HUES64 (cell line): Measurements from ENCODE around the gene PLXNA1.

ENCODE experiments used
- H3K27ac ChIP-seq: 2 replicates; pipeline ENCODE4 v1.7.0; 2013; ENCODE audit warnings: low read depth, low read length, inconsistent platforms
- H3K27me3 ChIP-seq: 2 replicates; pipeline ENCODE4 v1.6.1; 2013; ENCODE audit warnings: mild to moderate bottlenecking, low read length; ENCODE audit not compliant: insufficient read depth
- H3K36me3 ChIP-seq: 2 replicates; pipeline ENCODE4 v1.6.1; 2013; ENCODE audit warnings: mild to moderate bottlenecking, low read length; ENCODE audit not compliant: insufficient read depth
- H3K4me1 ChIP-seq: 2 replicates; pipeline ENCODE4 v1.6.1; 2013; ENCODE audit warnings: mild to moderate bottlenecking, low read length, moderate library complexity; ENCODE audit not compliant: insufficient read depth
- H3K4me3 ChIP-seq: 2 replicates; pipeline ENCODE4 v1.5.1; 2013; ENCODE audit warnings: mild to moderate bottlenecking, low read length, moderate library complexity
- H3K9ac ChIP-seq: 2 replicates; pipeline ENCODE4 v1.6.1; 2013; ENCODE audit warnings: mild to moderate bottlenecking, low read depth, low read length
- H3K9me3 ChIP-seq: 2 replicates; pipeline ENCODE4 v1.6.1; 2013; ENCODE audit warnings: low read depth, low read length; ENCODE audit not compliant: insufficient read depth
- WGBS: fragments of 150-250, 120-280 bp; methylation state at CpG from one replicate; pipeline ENCODE4 v1.1.7; 2013; ENCODE audit warnings: missing lambda C conversion rate; 5-methylcytosine and 5-hydroxymethylcytosine counted together

PLXNA1 gene

GRCh38 chr3:126954141-126954842 lies 28.6 kb upstream of the PLXNA1 start:
- H3K36me3 ChIP-seq, result no peaks in the 10 kb centered on the region
- H3K27ac ChIP-seq, result no peak overlapping the region
- H3K9me3 ChIP-seq, result no peaks in the 10 kb centered on the region
- H3K27me3 ChIP-seq, result no peaks in the 10 kb centered on the region
- H3K4me1 ChIP-seq, result no peaks in the 10 kb centered on the region
- H3K9ac ChIP-seq, result no peak overlapping the region
- H3K4me3 ChIP-seq, result no peak overlapping the region
- WGBS, result 91% methylated on average over 10 of the region's 10 CpGs

- no peaks in the 10 kb centered on the region for H3K9me3 ChIP-seq
- H3K36me3 ChIP-seq, result no peaks in the 10 kb centered on the region
- no peak overlapping the region for H3K9ac ChIP-seq
- H3K27ac ChIP-seq, result no peak overlapping the region
- 90% methylated on average over 15 of the region's 15 CpGs for WGBS
- no peak overlapping the region for H3K4me3 ChIP-seq
- H3K4me1 ChIP-seq, result peaks cover 5% of the 10 kb centered on the region; the same call in 1 of the 2 replicates
- no peaks in the 10 kb centered on the region for H3K27me3 ChIP-seq
Measured at GRCh38 chr3:126955004-126955790, 27.7 kb upstream of the PLXNA1 start.

GRCh38 chr3:126956361-126956760 lies 26.6 kb upstream of the PLXNA1 start:
- WGBS, result 93% methylated on average over 8 of the region's 8 CpGs
- H3K36me3 ChIP-seq, result no peaks in the 10 kb centered on the region
- no peak overlapping the region for H3K27ac ChIP-seq
- H3K9ac ChIP-seq, result no peak overlapping the region
- no peaks in the 10 kb centered on the region for H3K9me3 ChIP-seq
- H3K4me1 ChIP-seq, result peaks cover 5% of the 10 kb centered on the region; the same call in 1 of the 2 replicates
- H3K4me3 ChIP-seq, result no peak overlapping the region
- no peaks in the 10 kb centered on the region for H3K27me3 ChIP-seq

- no peaks in the 10 kb centered on the region for H3K36me3 ChIP-seq
- no peak overlapping the region for H3K27ac ChIP-seq
- H3K9ac ChIP-seq, result no peak overlapping the region
- peaks cover 5% of the 10 kb centered on the region; the same call in 1 of the 2 replicates for H3K4me1 ChIP-seq
- H3K4me3 ChIP-seq, result no peak overlapping the region
- 90% methylated on average over 23 of the region's 23 CpGs for WGBS
- no peaks in the 10 kb centered on the region for H3K27me3 ChIP-seq
- no peaks in the 10 kb centered on the region for H3K9me3 ChIP-seq
Measured at GRCh38 chr3:126956866-126957650, 25.9 kb upstream of the PLXNA1 start.

GRCh38 chr3:126957776-126958637 lies 24.9 kb upstream of the PLXNA1 start:
- Histone ChIP-seq H3K4me1 (peaks cover 5% of the 10 kb centered on the region; the same call in 1 of the 2 replicates), H3K9ac (no peak overlapping the region), H3K27me3 (no peaks in the 10 kb centered on the region), H3K36me3 (no peaks in the 10 kb centered on the region), H3K27ac (no peak overlapping the region), H3K9me3 (no peaks in the 10 kb centered on the region), H3K4me3 (no peak overlapping the region)
- 92% methylated on average over 14 of the region's 14 CpGs for WGBS

GRCh38 chr3:126958638-126959085 lies 24.3 kb upstream of the PLXNA1 start:
- Histone ChIP-seq H3K4me1 (peaks cover 5% of the 10 kb centered on the region; the same call in 1 of the 2 replicates), H3K27me3 (no peaks in the 10 kb centered on the region), H3K9me3 (no peaks in the 10 kb centered on the region), H3K9ac (no peak overlapping the region), H3K27ac (no peak overlapping the region), H3K36me3 (no peaks in the 10 kb centered on the region), H3K4me3 (no peak overlapping the region)
- WGBS, result 91% methylated on average over 10 of the region's 10 CpGs

GRCh38 chr3:126959136-126959920 lies 23.6 kb upstream of the PLXNA1 start:
- Histone ChIP-seq H3K27me3 (no peaks in the 10 kb centered on the region), H3K9ac (no peak overlapping the region), H3K9me3 (no peaks in the 10 kb centered on the region), H3K27ac (no peak overlapping the region), H3K4me1 (peaks cover 5% of the 10 kb centered on the region; the same call in 1 of the 2 replicates), H3K4me3 (no peak overlapping the region), H3K36me3 (no peaks in the 10 kb centered on the region)
- WGBS, result 81% methylated on average over 10 of the region's 10 CpGs

- Histone ChIP-seq H3K9me3 (no peaks in the 10 kb centered on the region), H3K9ac (0 out of 2 replicates have a peak overlapping the region, but pooled peaks have one; percentile 2), H3K36me3 (no peaks in the 10 kb centered on the region), H3K4me3 (no peak overlapping the region), H3K27me3 (no peaks in the 10 kb centered on the region), H3K27ac (no peak overlapping the region), H3K4me1 (peaks cover 5% of the 10 kb centered on the region; the same call in 1 of the 2 replicates)
- 58% methylated on average over 17 of the region's 17 CpGs for WGBS
Measured at GRCh38 chr3:126959921-126960603, 22.9 kb upstream of the PLXNA1 start.

- H3K9me3 ChIP-seq, result no peaks in the 10 kb centered on the region
- 83% methylated on average over 17 of the region's 17 CpGs for WGBS
- H3K27ac ChIP-seq, result no peak overlapping the region
- H3K27me3 ChIP-seq, result no peaks in the 10 kb centered on the region
- H3K36me3 ChIP-seq, result no peaks in the 10 kb centered on the region
- H3K4me1 ChIP-seq, result peaks cover 5% of the 10 kb centered on the region; the same call in 1 of the 2 replicates
- H3K9ac ChIP-seq, result 0 out of 2 replicates have a peak overlapping the region, but pooled peaks have one; percentile 2
- H3K4me3 ChIP-seq, result no peak overlapping the region
Measured at GRCh38 chr3:126960604-126960995, 22.3 kb upstream of the PLXNA1 start.
